ENCODE data around the gene NRXN3. TPM values are rescaled to one million over a fixed set of nuclear protein-coding genes. Genes with fewer than 3 reads are reported as not detected.

The NRXN3 gene
- total and polyA plus RNA-seq, 2 experiments from 2014 or later, result 1.0 to 1.8 TPM

GRCh38 chr14:78130356-78130755 is 39.8 kb upstream of the NRXN3 start (continued):
- no peak for TF ChIP-seq ETS1 (IDR thresholded peaks at IDR 0.05)
- TF ChIP-seq ZNF114 (CRISPR knock-in tag; IDR thresholded peaks at IDR 0.05), result no peak
- no peak for TF ChIP-seq ZNF462 (CRISPR knock-in tag; IDR thresholded peaks at IDR 0.05)
- TF ChIP-seq EZH2phosphoT487 (IDR thresholded peaks at IDR 0.05; ENCODE audit: unreplicated experiment), result no peak
- TF ChIP-seq EZH2 (IDR thresholded peaks at IDR 0.05; ENCODE audit: low read depth, unreplicated experiment), result no peak
- TF ChIP-seq CREB1 (CRISPR knock-in tag; IDR thresholded peaks at IDR 0.05; ENCODE audit: low read depth), result no peak

GRCh38 chr14:78131201-78131600 is 39.0 kb upstream of the NRXN3 start:
- H3K36me3 ChIP-seq (ENCODE audit: insufficient read depth), result no peaks in the 10 kb centered on the region
- no peaks in the 10 kb centered on the region for H3K27me3 ChIP-seq (ENCODE audit: insufficient read depth)
- no peak overlapping the region for H3K4me3 ChIP-seq
- ATAC-seq, result no peak
- peaks cover 7% of the 10 kb centered on the region; the same call in 1 of the 2 replicates for H3K9me2 ChIP-seq (ENCODE audit: insufficient read depth)
- no peak overlapping the region for H3K27ac ChIP-seq (ENCODE audit: low read depth)
- no peaks in the 10 kb centered on the region for H3F3A ChIP-seq (replicated peaks; ENCODE audit: low read depth)
- no peak overlapping the region for H3K4me3 Mint-ChIP-seq
- TF ChIP-seq EZH2 (IDR thresholded peaks at IDR 0.05; ENCODE audit: low read depth, unreplicated experiment) (no peak), STAT1 (IDR thresholded peaks at IDR 0.05; ENCODE audit: unreplicated experiment) (no peak), ZNF114 (CRISPR knock-in tag; IDR thresholded peaks at IDR 0.05) (no peak), CTCF (conservative IDR thresholded peaks at IDR 0.05; ENCODE audit: low read depth in 2 of 2) (no peak), ZNF331 (CRISPR knock-in tag; IDR thresholded peaks at IDR 0.05; ENCODE audit: low read depth) (no peak), JUNB (IDR thresholded peaks at IDR 0.05; ENCODE audit: unreplicated experiment) (no peak), REST (IDR thresholded peaks at IDR 0.05; ENCODE audit: unreplicated experiment) (no peak), CREB1 (CRISPR knock-in tag; IDR thresholded peaks at IDR 0.05; ENCODE audit: low read depth) (no peak), NANOG (IDR thresholded peaks at IDR 0.05; ENCODE audit: borderline replicate concordance) (no peak), EZH2phosphoT487 (IDR thresholded peaks at IDR 0.05; ENCODE audit: unreplicated experiment) (no peak)
- H3K27me3 Mint-ChIP-seq (ENCODE audit: insufficient read depth, low read depth, poor library complexity), result peaks cover 4% of the 10 kb centered on the region
- no peaks in the 10 kb centered on the region; the same call in 2 of the 3 replicates for H3K9me3 Mint-ChIP-seq
- no peaks in the 10 kb centered on the region; the same call in 2 of the 3 replicates for H3K36me3 Mint-ChIP-seq (ENCODE audit: low read depth)
- no peak for DNase-seq (ENCODE audit: low spot score)
- no peak overlapping the region for H3K4me2 ChIP-seq
- H3K4me1 Mint-ChIP-seq, result peaks cover 9% of the 10 kb centered on the region
- H3K27ac Mint-ChIP-seq, result no peak overlapping the region
- no peaks in the 10 kb centered on the region for H3K79me2 ChIP-seq (replicated peaks; ENCODE audit: insufficient read depth)
- H3K4me1 ChIP-seq (ENCODE audit: insufficient read depth), result no peaks in the 10 kb centered on the region
- no peak overlapping the region for H2AFZ ChIP-seq
- H4K20me1 ChIP-seq (replicated peaks; ENCODE audit: insufficient read depth), result no peaks in the 10 kb centered on the region

Data from GM23338 (cell line).